ENCODE data around the gene OAS2.

- no peak for TF ChIP-seq EZH2 (IDR thresholded peaks at IDR 0.05; ENCODE audit: low read length, missing control alignments)
- TF ChIP-seq CTCF (conservative IDR thresholded peaks at IDR 0.05 in 1 of 2, IDR thresholded peaks at IDR 0.05 in 1 of 2; ENCODE audit: low read depth in 1 of 2, low read length in 2 of 2): no peak
These were observed 12.7 kb upstream of the OAS2 start for GRCh38 chr12:112965643-112966042.

Measured in fibroblast of lung (primary cell).